Panc1 (cell line): ENCODE measurements around the gene WFIKKN1. TPM values are rescaled to one million over a fixed set of nuclear protein-coding genes. Genes with fewer than 3 reads are reported as not detected.

Source experiments
- ATAC-seq: fragments of 200-7000 bp; cut with Tn5 transposase; 2 replicates; pipeline ENCODE4 v1.9.1; 2020; ENCODE audit warnings: mild to moderate bottlenecking, moderate library complexity
- BruUV-seq: library from RNA; stranded (reverse); fragments of 400-500 nt; replicated peaks from 2 replicates; lab custom pipeline; 2021; lab: Mats Ljungman, UMichigan
- CTCF ChIA-PET: fragments of 300-600 bp; sonication (Branson Sonifier 250); formaldehyde crosslinking; loops from one replicate; lab custom pipeline; 2022; ENCODE audit warnings: antibody characterized with exemption; lab: Charles Lee
- POLR2A ChIA-PET: fragments of 300-600 bp; sonication (Branson Sonifier 250); formaldehyde crosslinking; loops from one replicate; lab custom pipeline; 2022; ENCODE audit warnings: antibody characterized with exemption; lab: Charles Lee
- DNase-seq: peaks from one replicate; pipeline ENCODE4 v3.0.0-alpha.2; 2010; ENCODE audit warnings: low read depth, low spot score
- H3K27ac ChIP-seq: 2 replicates; pipeline ENCODE4 v1.5.1; 2011; ENCODE audit warnings: mild to moderate bottlenecking, low read length, inconsistent platforms
- H3K27me3 ChIP-seq: fragments of 200-500 bp; sonication (Bioruptor generic); 2 replicates; pipeline ENCODE4 v1.6.0; 2014; ENCODE audit warnings: low read length, inconsistent platforms; ENCODE audit not compliant: control insufficient read depth, insufficient read depth
- H3K36me3 ChIP-seq: fragments of 200-500 bp; sonication (Bioruptor generic); 2 replicates; pipeline ENCODE4 v1.5.1; 2014; ENCODE audit warnings: inconsistent platforms, mild to moderate bottlenecking, low read length, moderate library complexity; ENCODE audit not compliant: control insufficient read depth, insufficient read depth
- H3K4me1 ChIP-seq: 2 replicates; pipeline ENCODE4 v1.5.1; 2011; ENCODE audit warnings: inconsistent platforms, mild to moderate bottlenecking, low read length, moderate library complexity; ENCODE audit not compliant: control insufficient read depth, insufficient read depth
- H3K4me3 ChIP-seq, 2 experiments: 2 replicates each; pipeline ENCODE4 v1.5.1; 2011 to 2012; ENCODE audit warnings: low read depth in 2 of 2, low read length in 2 of 2, mild to moderate bottlenecking in 2 of 2, inconsistent platforms in 1 of 2, moderate library complexity in 1 of 2
- H3K9me3 ChIP-seq: fragments of 200-500 bp; sonication (Bioruptor generic); 2 replicates; pipeline ENCODE4 v1.5.1; 2014; ENCODE audit warnings: low read depth, mild to moderate bottlenecking, inconsistent platforms, low read length, moderate library complexity; ENCODE audit not compliant: control insufficient read depth, insufficient read depth
- CTCF ChIP-seq: fragments of 450-650 bp; IDR thresholded peaks from 2 replicates; pipeline ENCODE4 v1.5.1; 2017; ENCODE audit warnings: mild to moderate bottlenecking
- POLR2AphosphoS5 ChIP-seq: IDR thresholded peaks from 2 replicates; pipeline ENCODE4 v1.6.1; 2012; ENCODE audit warnings: mild to moderate bottlenecking, low read depth, low read length, moderate library complexity
- REST ChIP-seq, 2 experiments: IDR thresholded peaks; 2 replicates each; pipeline ENCODE4 v1.6.1; 2011 to 2012; ENCODE audit warnings: low read depth in 2 of 2, control low read depth in 1 of 2, low read length in 1 of 2, mild to moderate bottlenecking in 1 of 2, moderate library complexity in 1 of 2; ENCODE audit not compliant: insufficient read depth in 1 of 2
- SIN3A ChIP-seq: IDR thresholded peaks from 2 replicates; pipeline ENCODE4 v1.6.1; 2012; ENCODE audit warnings: low read depth, mild to moderate bottlenecking, low read length, moderate library complexity, borderline replicate concordance; ENCODE audit not compliant: insufficient read depth
- TCF7L2 ChIP-seq: IDR thresholded peaks from 2 replicates; pipeline ENCODE4 v1.6.1; 2011; ENCODE audit warnings: mild to moderate bottlenecking, low read depth, low read length, inconsistent platforms
- in situ Hi-C: cut with HindIII; loops from 2 replicates; pipeline ENCODE4 v1.10.0; 2016; ENCODE audit warnings: low sequenced_read_pairs, low pct_unique_long_range_greater_than_20kb
- intact Hi-C: fragments of 100-400 bp; cut with micrococcal nuclease; formaldehyde crosslinking; loops from one replicate; pipeline ENCODE4 v1.10.0; 2022; ENCODE audit not compliant: unreplicated experiment
- total RNA-seq: library from RNA; stranded (reverse); gene quantifications from one replicate; pipeline ENCODE4 v1.2.1, GENCODE V29; 2021; ENCODE audit not compliant: unreplicated experiment

Gene WFIKKN1
- total RNA-seq, 1 experiment from 2014 or later = 2.0 TPM

- H3K4me3 ChIP-seq = peak overlapping the region; percentile 66 to 71
- DNase-seq = no peak
- H3K9me3 ChIP-seq = no peaks in the 10 kb centered on the region
- peak overlapping the region; percentile 87 for H3K27ac ChIP-seq
- H3K27me3 ChIP-seq = no peaks in the 10 kb centered on the region
- ChIA-PET POLR2A (no interaction called here), CTCF (interaction anchor here (1.1 kb wide), 1 partner anchor 14 kb away, joined by 3 read pairs; the partner anchor contains the start of gene RHOT2)
- TF ChIP-seq TCF7L2 (no peak), POLR2AphosphoS5 (peak; percentile 68; the same call in 1 of the 2 replicates), REST (IDR thresholded peaks at IDR 0.05; ENCODE audit: insufficient read depth in 1 of 2, low read depth in 2 of 2, low read length in 1 of 2) (peak in 1 of 2 experiments; percentile 14; a peak in 1 of 4 replicates)
- peaks cover 18% of the 10 kb centered on the region for H3K4me1 ChIP-seq
- in situ Hi-C loops = no loop called here
- peaks cover 5% of the 10 kb centered on the region; the same call in 1 of the 2 replicates for H3K36me3 ChIP-seq
- intact Hi-C loops = loop anchor here (10.0 kb wide), 1 partner anchor 1093 kb away; the partner anchor contains the start of genes EME2, MRPS34 and NME3
- BruUV-seq = TSS peak; percentile 97
- no peak for ATAC-seq
These were observed 51.1 kb downstream of the WFIKKN1 start for GRCh38 chr16:681746-682427.

DNA sequence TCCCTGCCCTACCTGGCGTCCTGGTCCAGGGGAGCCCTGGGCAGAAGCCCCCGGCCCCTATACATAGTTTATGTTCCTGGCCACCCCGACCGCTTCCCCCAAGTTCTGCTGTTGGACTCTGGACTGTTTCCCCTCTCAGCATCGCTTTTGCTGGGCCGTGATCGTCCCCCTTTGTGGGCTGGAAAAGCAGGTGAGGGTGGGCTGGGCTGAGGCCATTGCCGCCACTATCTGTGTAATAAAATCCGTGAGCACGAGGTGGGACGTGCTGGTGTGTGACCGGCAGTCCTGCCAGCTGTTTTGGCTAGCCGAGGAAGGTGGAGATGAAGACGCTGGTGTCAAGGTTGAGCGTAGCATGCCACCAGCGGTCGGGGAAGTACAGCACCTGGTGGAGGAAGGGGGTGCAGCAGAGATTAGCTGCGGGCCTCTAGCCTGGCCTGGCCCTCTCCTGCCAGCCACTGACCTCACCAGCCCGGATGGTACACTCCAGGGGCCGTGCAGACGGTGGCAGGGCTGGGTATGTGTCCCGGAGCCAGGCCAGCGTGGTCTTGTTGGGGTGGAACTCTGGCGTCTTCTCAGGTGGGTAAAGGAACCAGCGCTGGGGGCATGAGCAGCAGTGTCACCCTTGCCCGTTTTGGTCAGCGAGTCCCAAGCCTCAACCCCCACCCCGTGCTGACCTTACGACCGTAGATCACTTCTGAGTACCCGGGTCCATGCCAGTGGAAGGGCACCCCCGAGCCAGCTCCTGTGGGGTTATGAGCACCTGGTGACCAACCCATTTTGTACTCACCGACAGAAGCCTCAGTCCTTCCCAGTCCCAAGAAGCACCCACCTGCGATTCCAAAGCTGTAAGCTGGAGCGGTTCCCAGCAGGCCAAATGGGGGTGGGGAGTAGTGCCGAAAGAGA is 52.0 kb downstream of the WFIKKN1 start:
- Histone ChIP-seq H3K27ac (peak overlapping the region; percentile 87), H3K4me1 (peaks cover 18% of the 10 kb centered on the region), H3K9me3 (no peaks in the 10 kb centered on the region), H3K4me3 (peak overlapping the region; percentile 66 to 71), H3K27me3 (no peaks in the 10 kb centered on the region), H3K36me3 (peaks cover 5% of the 10 kb centered on the region; the same call in 1 of the 2 replicates)
- no TSS peak for BruUV-seq
- ChIA-PET POLR2A (no interaction called here), CTCF (no interaction called here)
- intact Hi-C loops = loop anchor here (10.0 kb wide), 1 partner anchor 1092 kb away; the partner anchor contains the start of genes EME2, MRPS34 and NME3
- in situ Hi-C loops = no loop called here
- ATAC-seq = peak; percentile 7
- no peak for DNase-seq
- TF ChIP-seq SIN3A (peak; percentile 74; the same call in 1 of the 2 replicates), TCF7L2 (no peak), CTCF (peak; percentile 24), POLR2AphosphoS5 (peak; percentile 28; the same call in 1 of the 2 replicates)
